ENCODE data around the gene HECTD2. TPM values are rescaled to one million over a fixed set of nuclear protein-coding genes. Genes with fewer than 3 reads are reported as not detected.
"Not testable (repeated sequence)": the region's sequence is repeated elsewhere in the genome, so short reads cannot be mapped to it uniquely, and the experiment has no call there.

Gene HECTD2
- total RNA-seq, 2 experiments from 2014 or later: 0.16 to 0.78 TPM

GRCh38 chr10:91559169-91559568 lies 149.0 kb downstream of the HECTD2 start:
- intact Hi-C loops (cut with micrococcal nuclease; ENCODE audit: unreplicated experiment): no loop called here
- CTCF ChIA-PET (ENCODE audit: unreplicated experiment): no interaction called here
- no peak for DNase-seq (ENCODE audit: low spot score)
- Histone ChIP-seq H3K9me2 (ENCODE audit: insufficient read depth, low read length) (no peaks in the 10 kb centered on the region), H3K36me3 (ENCODE audit: insufficient read depth, low read length) (no peaks in the 10 kb centered on the region), H2AFZ (ENCODE audit: low read length) (no peak overlapping the region), H3K4me2 (ENCODE audit: low read length) (no peak overlapping the region), H3K9me3 (ENCODE audit: low read length) (no peaks in the 10 kb centered on the region), H3K27ac (ENCODE audit: low read depth, low read length, poor library complexity, severe bottlenecking) (no peak overlapping the region), H3K79me2 (ENCODE audit: insufficient read depth, low read depth, low read length) (no peaks in the 10 kb centered on the region), H4K20me1 (ENCODE audit: insufficient read depth, low read length) (no peaks in the 10 kb centered on the region), H3K4me3 (ENCODE audit: low read depth, low read length, poor library complexity, severe bottlenecking) (no peak overlapping the region), H3K4me1 (ENCODE audit: insufficient read depth, low read length, poor library complexity, severe bottlenecking) (no peaks in the 10 kb centered on the region)
- no TSS peak for BruUV-seq (replicated peaks)
- TF ChIP-seq EZH2phosphoT487 (IDR thresholded peaks at IDR 0.05; ENCODE audit: borderline replicate concordance, low read depth, low read length) (no peak), CTCF (conservative IDR thresholded peaks at IDR 0.05; ENCODE audit: low read length) (no peak)
- POLR2A ChIA-PET: interaction anchor here (0.6 to 1.0 kb wide), 3 partner anchors 17 to 781 kb away, joined by 3 to 6 read pairs (median 4); no protein-coding TSS in a partner anchor

GRCh38 chr10:91559750-91560149 lies 149.6 kb downstream of the HECTD2 start:
- Histone ChIP-seq H3K27ac (ENCODE audit: low read depth, low read length, poor library complexity, severe bottlenecking) (no peak overlapping the region), H3K4me2 (ENCODE audit: low read length) (no peak overlapping the region), H3K4me1 (ENCODE audit: insufficient read depth, low read length, poor library complexity, severe bottlenecking) (no peaks in the 10 kb centered on the region), H2AFZ (ENCODE audit: low read length) (no peak overlapping the region), H3K9me3 (ENCODE audit: low read length) (no peaks in the 10 kb centered on the region), H3K36me3 (ENCODE audit: insufficient read depth, low read length) (no peaks in the 10 kb centered on the region), H3K79me2 (ENCODE audit: insufficient read depth, low read depth, low read length) (no peaks in the 10 kb centered on the region), H3K4me3 (ENCODE audit: low read depth, low read length, poor library complexity, severe bottlenecking) (no peak overlapping the region), H4K20me1 (ENCODE audit: insufficient read depth, low read length) (no peaks in the 10 kb centered on the region), H3K9me2 (ENCODE audit: insufficient read depth, low read length) (no peaks in the 10 kb centered on the region)
- no peak for DNase-seq (ENCODE audit: low spot score)
- POLR2A ChIA-PET: no interaction called here
- intact Hi-C loops (cut with micrococcal nuclease; ENCODE audit: unreplicated experiment): no loop called here
- TF ChIP-seq EZH2phosphoT487 (IDR thresholded peaks at IDR 0.05; ENCODE audit: borderline replicate concordance, low read depth, low read length): no peak
- no peak for TF ChIP-seq CTCF (conservative IDR thresholded peaks at IDR 0.05; ENCODE audit: low read length)
- BruUV-seq (replicated peaks): no TSS peak
- CTCF ChIA-PET (ENCODE audit: unreplicated experiment): no interaction called here

GRCh38 chr10:91560827-91561226 lies 150.7 kb downstream of the HECTD2 start:
- H3K79me2 ChIP-seq (ENCODE audit: insufficient read depth, low read depth, low read length); intact Hi-C loops (cut with micrococcal nuclease; ENCODE audit: unreplicated experiment); DNase-seq (ENCODE audit: low spot score); H4K20me1 ChIP-seq (ENCODE audit: insufficient read depth, low read length); POLR2A ChIA-PET; H3K36me3 ChIP-seq (ENCODE audit: insufficient read depth, low read length); H3K27ac ChIP-seq (ENCODE audit: low read depth, low read length, poor library complexity, severe bottlenecking); H3K9me3 ChIP-seq (ENCODE audit: low read length); BruUV-seq (replicated peaks); H2AFZ ChIP-seq (ENCODE audit: low read length); H3K4me1 ChIP-seq (ENCODE audit: insufficient read depth, low read length, poor library complexity, severe bottlenecking); H3K4me2 ChIP-seq (ENCODE audit: low read length); H3K9me2 ChIP-seq (ENCODE audit: insufficient read depth, low read length); CTCF ChIA-PET (ENCODE audit: unreplicated experiment); H3K4me3 ChIP-seq (ENCODE audit: low read depth, low read length, poor library complexity, severe bottlenecking): not testable (repeated sequence)
